Right cardiac atrium (tissue), 5 donors: ENCODE data around the gene UBL7. TPM values are rescaled to one million over a fixed set of nuclear protein-coding genes. Genes with fewer than 3 reads are reported as not detected.

Source experiments
- ATAC-seq, 2 donors: fragments of 200-7000 bp; cut with Tn5 transposase; one replicate each; pipeline versions ENCODE4 v1.8.0 to v1.9.1; 2020; ENCODE audit warnings: moderate library complexity in 2 of 2, mild to moderate bottlenecking in 1 of 2
- DNase-seq, 3 donors: peaks; one replicate each; pipeline ENCODE4 v3.0.0-alpha.2; 2020
- H3K27ac ChIP-seq: one replicate; pipeline ENCODE4 v1.5.1; 2013; ENCODE audit warnings: mild to moderate bottlenecking, low read length, control low read depth, moderate library complexity
- H3K27me3 ChIP-seq: one replicate; pipeline ENCODE4 v1.6.1; 2013; ENCODE audit not compliant: control insufficient read depth, insufficient read depth
- H3K4me1 ChIP-seq: one replicate; pipeline ENCODE4 v1.6.1; 2013; ENCODE audit warnings: low read length; ENCODE audit not compliant: control insufficient read depth, insufficient read depth
- H3K4me3 ChIP-seq: one replicate; pipeline ENCODE4 v1.5.1; 2013; ENCODE audit warnings: low read length, control low read depth
- H3K9me3 ChIP-seq: one replicate; pipeline ENCODE4 v1.6.1; 2013; ENCODE audit warnings: low read length; ENCODE audit not compliant: control insufficient read depth
- WGBS: extraction: QIAGEN DNeasy Blood & Tissue Kit; methylation state at CpG from one replicate; pipeline ENCODE4 v1.1.7; 2013; 5-methylcytosine and 5-hydroxymethylcytosine counted together
- intact Hi-C, 4 donors: fragments of 100-400 bp; cut with DNase I; formaldehyde crosslinking; loops; one replicate each; pipeline versions ENCODE4 v1.11.0 to v1.14.0; 2022 to 2023
- microRNA-seq, 2 donors: library from miRNA; unstranded; fragments of <30 nt; microRNA quantifications; one replicate each; pipeline ENCODE4 v1.2.0, GENCODE V29; 2020 to 2021
- polyA plus RNA-seq: library from polyadenylated mRNA; stranded (reverse); fragments of 200-250 nt; gene quantifications from one replicate; pipeline ENCODE4 v1.2.3, GENCODE V29; 2013
- total RNA-seq, 4 donors: library from RNA; stranded (reverse); fragmentation: NEBNext Ultra II Directional; extraction: Animal tissue kit (Norgen Biotek cat#: 25700); gene quantifications; one replicate each; pipeline ENCODE4 v1.2.1, GENCODE V29; 2021
- donor health status: healthy with polysubstance abuse.
- donor health status: DM: no; HTN: yes; CAD: no.
- donor health status: DM: no; HTN: no; CAD: no.
- donor health status: DM: no; HTN: yes; CAD: no; lungs with severe emphysema.
- donor health status: DM: yes; HTN: yes; CAD: no.

The UBL7 gene
- total and polyA plus RNA-seq, 5 donors: 35.8 to 59.3 (median 49.0) TPM

- intact Hi-C loops: no loop called here
- Histone ChIP-seq H3K9me3 (no peaks in the 10 kb centered on the region), H3K27ac (no peak overlapping the region), H3K4me1 (no peaks in the 10 kb centered on the region), H3K27me3 (no peaks in the 10 kb centered on the region), H3K4me3 (no peak overlapping the region)
- 68% methylated on average over 9 of the region's 9 CpGs for WGBS
- DNase-seq (peak in 1 of 3 donors; percentile 28), ATAC-seq (no peak)
Observed at GRCh38 chr15:74396445-74397238, 64.3 kb downstream of the UBL7 start.

DNA sequence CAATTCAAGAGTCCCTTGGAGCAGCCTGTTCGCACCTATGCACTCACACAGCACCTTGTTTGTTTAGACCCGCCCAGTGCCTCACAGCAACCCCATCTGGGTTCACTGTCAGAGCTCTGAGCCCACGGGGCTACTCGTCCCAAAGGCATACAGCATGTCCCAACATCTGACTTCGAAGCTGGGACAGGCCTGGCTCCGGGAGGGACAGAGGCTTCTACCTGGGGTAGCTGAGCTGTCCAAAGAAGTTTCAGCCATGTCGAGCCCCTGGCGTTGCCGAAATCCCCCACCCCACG, 64.9 kb downstream of the UBL7 start:
- 89% methylated on average over 10 of the region's 10 CpGs for WGBS
- intact Hi-C loops: no loop called here
- ATAC-seq: no peak

More for the DNA sequence above, 64.9 kb downstream of the UBL7 start:
- no peak overlapping the region for H3K4me3 ChIP-seq
- no peak overlapping the region for H3K27ac ChIP-seq
- no peak for DNase-seq
- H3K9me3 ChIP-seq: no peaks in the 10 kb centered on the region
- no peaks in the 10 kb centered on the region for H3K4me1 ChIP-seq
- H3K27me3 ChIP-seq: no peaks in the 10 kb centered on the region

Small RNAs within 50 kb of the gene (microRNA-seq; reads per million reads assigned to microRNA genes)
- 0 reads per million in 2 donors for gene MIR6881

Other genes starting within 250 kb of the UBL7 start
- gene CCDC33, start 224.8 kb downstream of the UBL7 start, total RNA-seq: not detected
- gene CCDC33, start 224.8 kb downstream of the UBL7 start, polyA plus RNA-seq: 0.07 TPM
- 1 to 10 TPM; 1.1 to 1.7 (median 1.3) TPM for gene CYP11A1, start 93.5 kb downstream of the UBL7 start, total RNA-seq
- gene CYP11A1, start 93.5 kb downstream of the UBL7 start, polyA plus RNA-seq: 0.66 TPM
- 1 to 10 TPM; 1.7 to 3.3 (median 2.2) TPM for gene SEMA7A, start 27.2 kb downstream of the UBL7 start, total RNA-seq
- 1.8 TPM for gene SEMA7A, start 27.2 kb downstream of the UBL7 start, polyA plus RNA-seq
- gene ARID3B, start 80.1 kb upstream of the UBL7 start, total RNA-seq: 1 to 10 TPM; 2.1 to 3.8 (median 2.5) TPM
- 2.1 TPM for gene ARID3B, start 80.1 kb upstream of the UBL7 start, polyA plus RNA-seq
- gene CLK3, start 154.7 kb upstream of the UBL7 start, total RNA-seq: 10 to 100 TPM; 40.0 to 65.1 (median 53.3) TPM
- 51.4 TPM for gene CLK3, start 154.7 kb upstream of the UBL7 start, polyA plus RNA-seq
- 10 to 100 TPM; 14.1 to 19.7 (median 17.2) TPM for gene EDC3, start 234.9 kb upstream of the UBL7 start, total RNA-seq
- 8.6 TPM for gene EDC3, start 234.9 kb upstream of the UBL7 start, polyA plus RNA-seq